Esophagus (tissue), 2 donors: ENCODE data around the gene CCDC50. TPM values are rescaled to one million over a fixed set of nuclear protein-coding genes. Genes with fewer than 3 reads are reported as not detected.

Experiments
- H3K27ac ChIP-seq, 2 donors: one replicate each; pipeline ENCODE4 v1.5.1; 2013; ENCODE audit warnings: low read depth in 2 of 2, mild to moderate bottlenecking in 2 of 2, inconsistent platforms in 1 of 2, low read length in 1 of 2, moderate library complexity in 1 of 2
- H3K27me3 ChIP-seq, 2 donors: one replicate each; pipeline ENCODE4 v1.6.1; 2013; ENCODE audit warnings: low read length in 2 of 2, control low read depth in 1 of 2, mild to moderate bottlenecking in 1 of 2; ENCODE audit not compliant: insufficient read depth in 2 of 2, control insufficient read depth in 1 of 2
- H3K36me3 ChIP-seq, 2 donors: one replicate each; pipeline ENCODE4 v1.6.1; 2013; ENCODE audit warnings: low read length in 1 of 2; ENCODE audit not compliant: control insufficient read depth in 2 of 2, insufficient read depth in 2 of 2
- H3K4me1 ChIP-seq, 2 donors: one replicate each; pipeline ENCODE4 v1.6.1; 2013; ENCODE audit warnings: low read length in 1 of 2; ENCODE audit not compliant: control insufficient read depth in 2 of 2, insufficient read depth in 2 of 2
- H3K4me3 ChIP-seq, 2 donors: one replicate each; pipeline ENCODE4 v1.5.1; 2013; ENCODE audit warnings: low read length in 2 of 2, mild to moderate bottlenecking in 2 of 2, low read depth in 1 of 2, moderate library complexity in 1 of 2
- H3K9me3 ChIP-seq, 2 donors: one replicate each; pipeline ENCODE4 v1.6.1; 2013; ENCODE audit warnings: mild to moderate bottlenecking in 2 of 2, low read depth in 1 of 2, low read length in 1 of 2, moderate library complexity in 1 of 2; ENCODE audit not compliant: control insufficient read depth in 2 of 2, insufficient read depth in 1 of 2
- WGBS, 2 donors: extraction: QIAGEN DNeasy Blood & Tissue Kit; methylation state at CpG; one replicate each; pipeline ENCODE4 v1.1.7; 2013; 5-methylcytosine and 5-hydroxymethylcytosine counted together
- polyA plus RNA-seq, 2 donors: library from polyadenylated mRNA; stranded (reverse); fragments of 200-250 nt; gene quantifications; one replicate each; pipeline ENCODE4 v1.2.3, GENCODE V29; 2013
- donor health status: healthy with polysubstance abuse.
- donor health status: Bipolar disorder and iron deficiency.

The CCDC50 gene
- polyA plus RNA-seq, 2 donors: 12.8 to 14.9 TPM

- Histone ChIP-seq H3K4me1 (no peaks in the 10 kb centered on the region), H3K36me3 (no peaks in the 10 kb centered on the region), H3K27ac (no peak overlapping the region), H3K27me3 (no peaks in the 10 kb centered on the region), H3K4me3 (no peak overlapping the region), H3K9me3 (no peaks in the 10 kb centered on the region)
- 81 to 88% methylated on average over 5 of the region's 5 CpGs for WGBS, 2 donors
Measured at GRCh38 chr3:191368755-191369615, 39.8 kb downstream of the CCDC50 start.

- no peak overlapping the region for H3K4me3 ChIP-seq
- no peaks in the 10 kb centered on the region for H3K36me3 ChIP-seq
- no peak overlapping the region for H3K27ac ChIP-seq
- no peaks in the 10 kb centered on the region for H3K9me3 ChIP-seq
- 70 to 72% methylated on average over 2 of the region's 2 CpGs for WGBS, 2 donors
- H3K27me3 ChIP-seq: no peaks in the 10 kb centered on the region
- no peaks in the 10 kb centered on the region for H3K4me1 ChIP-seq
Measured at GRCh38 chr3:191369616-191370010, 40.4 kb downstream of the CCDC50 start.

- WGBS, 2 donors: 87 to 89% methylated on average over 2 of the region's 2 CpGs
- H3K36me3 ChIP-seq: peaks cover 0 to 2% of the 10 kb centered on the region in 2 donors
- no peaks in the 10 kb centered on the region for H3K27me3 ChIP-seq
- H3K4me3 ChIP-seq: no peak overlapping the region
- H3K27ac ChIP-seq: no peak overlapping the region
- no peaks in the 10 kb centered on the region for H3K9me3 ChIP-seq
- H3K4me1 ChIP-seq: no peaks in the 10 kb centered on the region
Measured at GRCh38 chr3:191372122-191372521, 42.9 kb downstream of the CCDC50 start.

- Histone ChIP-seq H3K9me3 (no peaks in the 10 kb centered on the region), H3K36me3 (peaks cover 0 to 2% of the 10 kb centered on the region in 2 donors), H3K4me1 (no peaks in the 10 kb centered on the region), H3K27ac (no peak overlapping the region), H3K27me3 (no peaks in the 10 kb centered on the region), H3K4me3 (no peak overlapping the region)
- 66 to 91% methylated on average over 4 of the region's 4 CpGs for WGBS, 2 donors
Measured at GRCh38 chr3:191373327-191373726, 44.1 kb downstream of the CCDC50 start.

- no peak overlapping the region for H3K27ac ChIP-seq
- H3K27me3 ChIP-seq: no peaks in the 10 kb centered on the region
- H3K36me3 ChIP-seq: peaks cover 0 to 2% of the 10 kb centered on the region in 2 donors
- no peak overlapping the region for H3K4me3 ChIP-seq
- 43 to 54% methylated on average over 7 of the region's 7 CpGs for WGBS, 2 donors
- H3K4me1 ChIP-seq: no peaks in the 10 kb centered on the region
- no peaks in the 10 kb centered on the region for H3K9me3 ChIP-seq
Measured at GRCh38 chr3:191376516-191377141, 47.4 kb downstream of the CCDC50 start.

- H3K27ac ChIP-seq: no peak overlapping the region
- no peaks in the 10 kb centered on the region for H3K27me3 ChIP-seq
- H3K9me3 ChIP-seq: no peaks in the 10 kb centered on the region
- no peak overlapping the region for H3K4me3 ChIP-seq
- H3K4me1 ChIP-seq: no peaks in the 10 kb centered on the region
- peaks cover 0 to 2% of the 10 kb centered on the region in 2 donors for H3K36me3 ChIP-seq
Measured at GRCh38 chr3:191378142-191378812, 49.1 kb downstream of the CCDC50 start.

- peaks cover 0 to 2% of the 10 kb centered on the region in 2 donors for H3K36me3 ChIP-seq
- no peak overlapping the region for H3K27ac ChIP-seq
- H3K9me3 ChIP-seq: no peaks in the 10 kb centered on the region
- H3K27me3 ChIP-seq: no peaks in the 10 kb centered on the region
- no peaks in the 10 kb centered on the region for H3K4me1 ChIP-seq
- no peak overlapping the region for H3K4me3 ChIP-seq
- WGBS, 2 donors: 70 to 80% methylated on average over 2 of the region's 2 CpGs
Measured at GRCh38 chr3:191379446-191379845, 50.3 kb downstream of the CCDC50 start.

GRCh38 chr3:191380001-191380400, 50.8 kb downstream of the CCDC50 start:
- Histone ChIP-seq H3K27me3 (no peaks in the 10 kb centered on the region), H3K36me3 (peaks cover 0 to 2% of the 10 kb centered on the region in 2 donors), H3K4me1 (no peaks in the 10 kb centered on the region), H3K4me3 (no peak overlapping the region), H3K9me3 (no peaks in the 10 kb centered on the region), H3K27ac (no peak overlapping the region)
- 68 to 69% methylated on average over 2 of the region's 2 CpGs for WGBS, 2 donors

GRCh38 chr3:191381303-191381702, 52.1 kb downstream of the CCDC50 start:
- 90 to 92% methylated on average over 7 of the region's 7 CpGs for WGBS, 2 donors
- H3K4me1 ChIP-seq: no peaks in the 10 kb centered on the region
- no peaks in the 10 kb centered on the region for H3K36me3 ChIP-seq
- no peaks in the 10 kb centered on the region for H3K27me3 ChIP-seq
- no peak overlapping the region for H3K4me3 ChIP-seq
- H3K27ac ChIP-seq: no peak overlapping the region
- H3K9me3 ChIP-seq: no peaks in the 10 kb centered on the region
